Neuronal stem cell (in vitro differentiated cells): ENCODE data around the gene AIP.
A peak's percentile ranks its signal among the peaks of the same experiment; 100 is the strongest.
"Not testable (repeated sequence)": the region's sequence is repeated elsewhere in the genome, so short reads cannot be mapped to it uniquely, and the experiment has no call there.

ENCODE experiments used
- DNase-seq: peaks from one replicate; pipeline ENCODE4 v3.0.0-alpha.2; 2013; ENCODE audit warnings: low spot score
- H2AFZ ChIP-seq: one replicate; pipeline ENCODE4 v1.6.1; 2013; ENCODE audit warnings: mild to moderate bottlenecking, low read length, inconsistent platforms
- H2AK5ac ChIP-seq: 2 replicates; pipeline ENCODE4 v1.6.1; 2013; ENCODE audit warnings: low read depth, mild to moderate bottlenecking, inconsistent platforms, low read length, moderate library complexity, mixed read lengths
- H2BK120ac ChIP-seq: 2 replicates; pipeline ENCODE4 v1.6.1; 2013; ENCODE audit warnings: low read depth, mild to moderate bottlenecking, inconsistent platforms, low read length, moderate library complexity, mixed read lengths
- H2BK12ac ChIP-seq: one replicate; pipeline ENCODE4 v1.6.1; 2013; ENCODE audit warnings: low read length, inconsistent platforms
- H2BK15ac ChIP-seq: 2 replicates; pipeline ENCODE4 v1.6.1; 2013; ENCODE audit warnings: mild to moderate bottlenecking, low read length, inconsistent platforms, mixed read lengths
- H2BK5ac ChIP-seq: one replicate; pipeline ENCODE4 v1.6.1; 2013; ENCODE audit warnings: inconsistent platforms, mild to moderate bottlenecking, low read length, moderate library complexity
- H3K14ac ChIP-seq: one replicate; pipeline ENCODE4 v1.6.1; 2013; ENCODE audit warnings: low read length, inconsistent platforms
- H3K18ac ChIP-seq: 2 replicates; pipeline ENCODE4 v1.6.1; 2013; ENCODE audit warnings: low read length, inconsistent platforms
- H3K23ac ChIP-seq: 2 replicates; pipeline ENCODE4 v1.6.1; 2013; ENCODE audit warnings: low read depth, mild to moderate bottlenecking, mixed read lengths, low read length, inconsistent platforms; ENCODE audit not compliant: poor library complexity
- H3K27ac ChIP-seq: replicated peaks from 3 replicates; pipeline ENCODE4 v1.5.1; 2013; ENCODE audit warnings: low read length, inconsistent platforms
- H3K27me3 ChIP-seq, 3 experiments: 2 replicates each; pipeline ENCODE4 v1.6.1; 2013; ENCODE audit warnings: low read length in 3 of 3, mild to moderate bottlenecking in 2 of 3, inconsistent platforms in 1 of 3, low read depth in 1 of 3, mixed read lengths in 1 of 3, moderate library complexity in 1 of 3; ENCODE audit not compliant: control insufficient read depth in 3 of 3, insufficient read depth in 3 of 3
- H3K36me3 ChIP-seq, 2 donors: replicated peaks in 1 of 2; 2 replicates each; pipeline ENCODE4 v1.6.1; 2013; ENCODE audit warnings: low read length in 2 of 2; ENCODE audit not compliant: control insufficient read depth in 2 of 2, insufficient read depth in 2 of 2
- H3K4ac ChIP-seq: 2 replicates; pipeline ENCODE4 v1.6.1; 2013; ENCODE audit warnings: inconsistent platforms, mild to moderate bottlenecking, low read length, moderate library complexity
- H3K4me1 ChIP-seq, 2 donors: 1 replicate in 1 of 2; 2 replicates in 1 of 2; pipeline ENCODE4 v1.6.1; 2013; ENCODE audit warnings: low read length in 2 of 2, low read depth in 1 of 2; ENCODE audit not compliant: control insufficient read depth in 2 of 2, insufficient read depth in 1 of 2
- H3K4me2 ChIP-seq: one replicate; pipeline ENCODE4 v1.6.1; 2013; ENCODE audit warnings: mild to moderate bottlenecking, low read length, inconsistent platforms; ENCODE audit not compliant: insufficient read depth, poor library complexity, severe bottlenecking
- H3K4me3 ChIP-seq, 2 donors: 2 replicates each; pipeline ENCODE4 v1.5.1; 2013; ENCODE audit warnings: low read length in 2 of 2, mild to moderate bottlenecking in 2 of 2, inconsistent platforms in 1 of 2, moderate library complexity in 1 of 2
- H3K79me1 ChIP-seq: one replicate; pipeline ENCODE4 v1.6.1; 2013; ENCODE audit warnings: low read depth, mild to moderate bottlenecking, inconsistent platforms, low read length, moderate library complexity
- H3K9ac ChIP-seq: one replicate; pipeline ENCODE4 v1.6.1; 2013; ENCODE audit warnings: mild to moderate bottlenecking, low read depth, low read length, inconsistent platforms; ENCODE audit not compliant: poor library complexity
- H3K9me3 ChIP-seq, 2 donors: replicated peaks in 1 of 2; 2 replicates each; pipeline versions ENCODE3 to v1.6.1; 2013; ENCODE audit warnings: low read length in 2 of 2, mild to moderate bottlenecking in 2 of 2, inconsistent platforms in 1 of 2, low read depth in 1 of 2, mixed read lengths in 1 of 2, moderate library complexity in 1 of 2; ENCODE audit not compliant: control insufficient read depth in 2 of 2, insufficient read depth in 1 of 2
- H4K8ac ChIP-seq: one replicate; pipeline ENCODE4 v1.6.1; 2013; ENCODE audit warnings: low read depth, mild to moderate bottlenecking, inconsistent platforms, low read length, moderate library complexity
- H4K91ac ChIP-seq: one replicate; pipeline ENCODE4 v1.6.1; 2013; ENCODE audit warnings: low read length, low read depth, mild to moderate bottlenecking, inconsistent platforms; ENCODE audit not compliant: poor library complexity
- WGBS, 2 donors: extraction: QIAGEN DNeasy Blood & Tissue Kit; methylation state at CpG; one replicate each; pipeline ENCODE4 v1.1.7; 2013; ENCODE audit warnings: missing lambda C conversion rate in 2 of 2, mixed read lengths in 1 of 2; ENCODE audit not compliant: insufficient read length in 2 of 2, insufficient replicate concordance in 1 of 2; ENCODE audit errors: extremely low coverage in 2 of 2; 5-methylcytosine and 5-hydroxymethylcytosine counted together

Gene AIP

DNA sequence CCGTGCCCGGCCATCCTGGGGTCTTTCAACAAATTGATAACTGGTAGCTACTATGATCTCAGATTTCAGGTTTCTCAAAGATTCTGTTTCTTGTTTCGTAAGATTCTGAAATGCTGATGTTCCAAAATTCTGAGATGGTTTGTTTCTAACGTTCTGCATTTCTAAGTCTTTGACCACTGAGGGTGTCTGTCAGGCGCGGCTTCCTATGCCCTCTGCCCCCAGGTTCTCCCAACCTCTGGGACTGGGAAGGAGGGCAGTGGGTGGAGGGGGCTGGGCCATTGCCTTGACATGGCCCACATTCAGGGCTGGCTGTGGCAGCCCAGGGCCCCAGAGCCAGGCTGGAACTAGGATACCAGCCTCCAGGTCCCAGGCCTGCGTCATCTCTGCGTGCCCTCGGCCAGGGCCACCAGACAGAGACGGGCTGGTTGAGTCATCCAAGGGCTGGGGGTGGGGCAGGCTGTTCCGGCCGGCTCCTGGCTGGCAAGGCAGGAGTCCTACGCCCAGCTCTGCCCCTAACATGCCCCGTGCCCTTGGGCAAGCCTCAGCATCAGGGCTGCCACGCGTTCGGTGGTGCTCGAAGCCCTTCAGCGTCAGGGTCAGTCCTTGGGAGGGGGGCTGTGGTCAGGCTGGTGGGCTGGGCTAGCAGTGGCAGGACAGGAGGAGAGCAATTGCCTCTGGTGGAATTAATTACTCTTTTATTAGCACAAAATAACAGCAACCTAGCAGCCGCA is 19.0 kb upstream of the AIP start:
- peak overlapping the region; percentile 96 for H2BK120ac ChIP-seq
- H3K14ac ChIP-seq: peak overlapping the region; percentile 38
- H3K23ac ChIP-seq: no peak overlapping the region
- peak overlapping the region; percentile 58 for H2BK12ac ChIP-seq
- H3K4me2 ChIP-seq: peak overlapping the region; percentile 54
- no peak overlapping the region for H4K8ac ChIP-seq
- peak overlapping the region; percentile 77 for H3K9ac ChIP-seq
- H2AK5ac ChIP-seq: peak overlapping the region; percentile 97
- no peak overlapping the region for H4K91ac ChIP-seq
- H3K18ac ChIP-seq: peak overlapping the region; percentile 83
- no peak overlapping the region for H2BK5ac ChIP-seq
- H3K4me1 ChIP-seq: peaks cover 9 to 15% of the 10 kb centered on the region in 2 donors
- peaks cover 0 to 11% of the 10 kb centered on the region in 2 donors for H3K36me3 ChIP-seq
- no peak for DNase-seq
- H3K4ac ChIP-seq: no peak overlapping the region
- peak overlapping the region; percentile 75 for H2AFZ ChIP-seq
- no peaks in the 10 kb centered on the region for H3K27me3 ChIP-seq
- no peak overlapping the region for H3K27ac ChIP-seq
- H3K4me3 ChIP-seq: peak overlapping the region in 1 of 2 donors; percentile 37
- H2BK15ac ChIP-seq: no peak overlapping the region
- peaks cover 0 to 1% of the 10 kb centered on the region in 2 donors for H3K9me3 ChIP-seq
- peaks cover 5% of the 10 kb centered on the region for H3K79me1 ChIP-seq
- no CpG with 5 or more reads among the region's 20 CpGs for WGBS, 2 donors

GRCh38 chr11:67464411-67465188 is 18.2 kb upstream of the AIP start:
- Histone ChIP-seq H3K14ac (peak overlapping the region; percentile 56), H3K27me3 (no peaks in the 10 kb centered on the region), H3K4me2 (peak overlapping the region; percentile 90)

GRCh38 chr11:67465189-67465510 is 17.7 kb upstream of the AIP start:
- WGBS, 2 donors: no CpG with 5 or more reads among the region's 3 CpGs

More at GRCh38 chr11:67464411-67465188, 18.2 kb upstream of the AIP start:
- H4K8ac ChIP-seq: peak overlapping the region; percentile 99
- peaks cover 0 to 1% of the 10 kb centered on the region in 2 donors for H3K9me3 ChIP-seq
- peak overlapping the region; percentile 19 for H2BK15ac ChIP-seq
- peak overlapping the region; percentile 85 for H3K4ac ChIP-seq
- H2AFZ ChIP-seq: peak overlapping the region; percentile 83
- DNase-seq: peak; percentile 70
- peak overlapping the region; percentile 97 for H2AK5ac ChIP-seq
- H4K91ac ChIP-seq: peak overlapping the region; percentile 87
- no peak overlapping the region for H2BK120ac ChIP-seq
- H3K79me1 ChIP-seq: peaks cover 5% of the 10 kb centered on the region
- H3K9ac ChIP-seq: peak overlapping the region; percentile 99
- no peak overlapping the region for H2BK12ac ChIP-seq
- H3K23ac ChIP-seq: peak overlapping the region; percentile 60
- peak overlapping the region; percentile 58 to 93 for H3K4me3 ChIP-seq
- WGBS, 2 donors: no CpG with 5 or more reads among the region's 56 CpGs
- H3K36me3 ChIP-seq: peaks cover 0 to 11% of the 10 kb centered on the region in 2 donors
- H2BK5ac ChIP-seq: peak overlapping the region; percentile 91
- H3K18ac ChIP-seq: peak overlapping the region; percentile 96
- peak overlapping the region; percentile 61 for H3K27ac ChIP-seq
- H3K4me1 ChIP-seq: peaks cover 11 to 15% of the 10 kb centered on the region in 2 donors

GRCh38 chr11:67465530-67465929 is 17.3 kb upstream of the AIP start:
- not testable (repeated sequence) for H4K91ac ChIP-seq, H4K8ac ChIP-seq, H2BK15ac ChIP-seq, H2BK5ac ChIP-seq, H3K9me3 ChIP-seq, H2BK120ac ChIP-seq, H2BK12ac ChIP-seq, H3K14ac ChIP-seq, DNase-seq, H3K18ac ChIP-seq, H3K4ac ChIP-seq, H2AFZ ChIP-seq, H3K27me3 ChIP-seq, H3K27ac ChIP-seq, H3K9ac ChIP-seq, H3K79me1 ChIP-seq, H3K23ac ChIP-seq
- Histone ChIP-seq H3K36me3 (peaks cover 0 to 11% of the 10 kb centered on the region in 2 donors), H2AK5ac (peak overlapping the region; percentile 94), H3K4me1 (peaks cover 11 to 15% of the 10 kb centered on the region in 2 donors), H3K4me3 (peak overlapping the region; percentile 58 to 93), H3K4me2 (peak overlapping the region; percentile 90)
- WGBS, 2 donors: no CpG with 5 or more reads among the region's 2 CpGs

More at GRCh38 chr11:67465189-67465510, 17.7 kb upstream of the AIP start:
- Histone ChIP-seq H3K36me3 (peaks cover 0 to 11% of the 10 kb centered on the region in 2 donors), H4K8ac (no peak overlapping the region), H2BK12ac (no peak overlapping the region), H3K4me2 (peak overlapping the region; percentile 90), H2AFZ (peak overlapping the region; percentile 83), H3K9ac (peak overlapping the region; percentile 99), H2BK15ac (peak overlapping the region; percentile 19), H3K9me3 (peaks cover 0 to 1% of the 10 kb centered on the region in 2 donors), H2AK5ac (peak overlapping the region; percentile 94), H3K14ac (no peak overlapping the region), H3K27me3 (no peaks in the 10 kb centered on the region), H3K27ac (peak overlapping the region; percentile 61), H2BK120ac (no peak overlapping the region), H3K23ac (no peak overlapping the region), H3K4me1 (peaks cover 11 to 15% of the 10 kb centered on the region in 2 donors), H2BK5ac (peak overlapping the region; percentile 91), H3K4ac (peak overlapping the region; percentile 85), H3K18ac (peak overlapping the region; percentile 96), H4K91ac (peak overlapping the region; percentile 87), H3K79me1 (peaks cover 5% of the 10 kb centered on the region), H3K4me3 (peak overlapping the region; percentile 58 to 93)
- DNase-seq: no peak
